Limb (tissue), 2 donors: ENCODE results near the gene ATF7.

ENCODE experiments used
- DNase-seq, 2 donors: peaks; one replicate each; pipeline ENCODE4 v3.0.0-alpha.2; 2016; ENCODE audit errors: extremely low spot score in 2 of 2

Gene ATF7

GRCh38 chr12:53461591-53461990, 164.6 kb downstream of the ATF7 start:
- DNase-seq: no peak

- no peak for DNase-seq
These were observed 165.1 kb downstream of the ATF7 start for GRCh38 chr12:53461059-53461458.

- DNase-seq: no peak
These were observed 167.1 kb downstream of the ATF7 start for GRCh38 chr12:53459097-53459496.
